ENCODE data around the gene KHDC4.

DNA sequence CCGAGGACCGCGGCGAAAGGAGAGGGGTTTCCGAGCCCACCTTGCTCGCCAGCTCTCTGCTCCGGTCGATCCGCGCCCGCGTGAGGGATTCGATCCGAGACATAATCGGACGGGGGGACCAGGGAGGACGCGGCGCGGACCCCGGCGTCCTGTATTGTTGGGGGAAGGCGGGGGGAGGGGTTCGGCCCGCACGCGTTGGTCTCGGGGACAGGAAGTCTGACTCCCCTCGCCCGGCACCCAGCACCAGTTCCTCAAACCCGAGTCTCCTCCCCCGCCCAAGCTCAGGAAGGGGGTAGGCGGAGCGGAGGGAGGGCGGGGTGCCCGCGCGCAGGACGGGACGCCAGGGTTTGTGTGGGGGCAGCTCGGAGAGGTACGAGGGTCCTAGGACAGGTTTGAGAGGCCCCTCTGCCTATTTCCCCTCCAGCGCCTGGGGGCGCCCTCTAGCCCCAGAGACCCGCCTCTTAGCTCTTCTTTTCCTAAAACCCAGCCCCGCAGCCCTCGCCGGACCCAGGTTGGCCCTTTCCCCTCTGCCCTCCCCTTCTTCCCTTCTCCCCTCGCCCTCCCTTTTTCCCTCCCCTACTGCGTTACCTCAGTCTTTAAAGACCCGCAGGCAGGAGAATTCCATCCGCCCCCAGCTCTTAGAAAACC, 44.2 kb upstream of the KHDC4 start, which contains the start of gene ARHGEF2:
- no peak for TF ChIP-seq TCF4 (CRISPR knock-in tag; IDR thresholded peaks at IDR 0.05; ENCODE audit: borderline replicate concordance)
- no peak for TF ChIP-seq CSDC2 (CRISPR knock-in tag; IDR thresholded peaks at IDR 0.05)
- TF ChIP-seq, protein P1, sequence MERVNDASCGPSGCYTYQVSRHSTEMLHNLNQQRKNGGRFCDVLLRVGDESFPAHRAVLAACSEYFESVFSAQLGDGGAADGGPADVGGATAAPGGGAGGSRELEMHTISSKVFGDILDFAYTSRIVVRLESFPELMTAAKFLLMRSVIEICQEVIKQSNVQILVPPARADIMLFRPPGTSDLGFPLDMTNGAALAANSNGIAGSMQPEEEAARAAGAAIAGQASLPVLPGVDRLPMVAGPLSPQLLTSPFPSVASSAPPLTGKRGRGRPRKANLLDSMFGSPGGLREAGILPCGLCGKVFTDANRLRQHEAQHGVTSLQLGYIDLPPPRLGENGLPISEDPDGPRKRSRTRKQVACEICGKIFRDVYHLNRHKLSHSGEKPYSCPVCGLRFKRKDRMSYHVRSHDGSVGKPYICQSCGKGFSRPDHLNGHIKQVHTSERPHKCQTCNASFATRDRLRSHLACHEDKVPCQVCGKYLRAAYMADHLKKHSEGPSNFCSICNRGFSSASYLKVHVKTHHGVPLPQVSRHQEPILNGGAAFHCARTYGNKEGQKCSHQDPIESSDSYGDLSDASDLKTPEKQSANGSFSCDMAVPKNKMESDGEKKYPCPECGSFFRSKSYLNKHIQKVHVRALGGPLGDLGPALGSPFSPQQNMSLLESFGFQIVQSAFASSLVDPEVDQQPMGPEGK (CRISPR knock-in tag; IDR thresholded peaks at IDR 0.05; ENCODE audit: borderline replicate concordance) = no peak
- TF ChIP-seq ZC3H10 (CRISPR knock-in tag; IDR thresholded peaks at IDR 0.05) = no peak
- no peak for TF ChIP-seq RARB (CRISPR knock-in tag; IDR thresholded peaks at IDR 0.05)
- TF ChIP-seq ISL1 (CRISPR knock-in tag; IDR thresholded peaks at IDR 0.05) = no peak
- TF ChIP-seq ZFP30 (CRISPR knock-in tag; IDR thresholded peaks at IDR 0.05) = no peak
- TF ChIP-seq ZNF70 (CRISPR knock-in tag; IDR thresholded peaks at IDR 0.05) = no peak
- TF ChIP-seq ESRRG (CRISPR knock-in tag; IDR thresholded peaks at IDR 0.05) = no peak

All from SK-N-SH treated with all-trans-retinoic acid at 6 μM for 48 hours (cell line).